Ascending aorta (tissue), 2 donors: ENCODE results near the gene HCN2. TPM values are rescaled to one million over a fixed set of nuclear protein-coding genes. Genes with fewer than 3 reads are reported as not detected.

ENCODE experiments used
- DNase-seq, 2 donors: peaks; one replicate each; pipeline ENCODE4 v3.0.0-alpha.2; 2019; ENCODE audit warnings: low spot score in 2 of 2
- H3K27ac ChIP-seq, 2 donors: fragments of 200-600 bp; sonication (generic); one replicate each; pipeline ENCODE4 v1.5.1; 2016 to 2017; ENCODE audit warnings: mild to moderate bottlenecking in 1 of 2
- H3K27me3 ChIP-seq: fragments of 200-600 bp; sonication (generic); one replicate; pipeline ENCODE4 v1.5.1; 2017
- H3K36me3 ChIP-seq, 2 donors: fragments of 200-600 bp; sonication (generic); one replicate each; pipeline ENCODE4 v1.5.1; 2016
- H3K4me1 ChIP-seq, 2 donors: fragments of 200-600 bp; sonication (generic); one replicate each; pipeline ENCODE4 v1.5.1; 2016 to 2017; ENCODE audit warnings: mild to moderate bottlenecking in 1 of 2
- H3K4me3 ChIP-seq, 2 donors: fragments of 200-600 bp; sonication (generic); one replicate each; pipeline ENCODE4 v1.5.1; 2016 to 2017; ENCODE audit warnings: mild to moderate bottlenecking in 1 of 2
- H3K9me3 ChIP-seq, 2 donors: fragments of 200-600 bp; sonication (generic); one replicate each; pipeline ENCODE4 v1.5.1; 2016
- CTCF ChIP-seq, 3 experiments: fragments of 200-600 bp in 2 of 3; fragments of 450-650 bp in 1 of 3; sonication (generic) in 2 of 3; IDR thresholded peaks; one replicate each; pipeline ENCODE4 v1.5.1; 2016 to 2019; ENCODE audit warnings: antibody characterized with exemption in 3 of 3, mild to moderate bottlenecking in 1 of 3, moderate library complexity in 1 of 3
- intact Hi-C: fragments of 100-400 bp; cut with DNase I; formaldehyde crosslinking; loops from one replicate; pipeline ENCODE4 v1.15.1; 2023
- total RNA-seq: library from RNA; depleted of rRNA; stranded (reverse); fragments of >200 nt; gene quantifications from one replicate; pipeline ENCODE4 v1.1.0, GENCODE V29; 2016

Gene HCN2
- total RNA-seq, 1 donor from 2014 or later = not detected

DNA sequence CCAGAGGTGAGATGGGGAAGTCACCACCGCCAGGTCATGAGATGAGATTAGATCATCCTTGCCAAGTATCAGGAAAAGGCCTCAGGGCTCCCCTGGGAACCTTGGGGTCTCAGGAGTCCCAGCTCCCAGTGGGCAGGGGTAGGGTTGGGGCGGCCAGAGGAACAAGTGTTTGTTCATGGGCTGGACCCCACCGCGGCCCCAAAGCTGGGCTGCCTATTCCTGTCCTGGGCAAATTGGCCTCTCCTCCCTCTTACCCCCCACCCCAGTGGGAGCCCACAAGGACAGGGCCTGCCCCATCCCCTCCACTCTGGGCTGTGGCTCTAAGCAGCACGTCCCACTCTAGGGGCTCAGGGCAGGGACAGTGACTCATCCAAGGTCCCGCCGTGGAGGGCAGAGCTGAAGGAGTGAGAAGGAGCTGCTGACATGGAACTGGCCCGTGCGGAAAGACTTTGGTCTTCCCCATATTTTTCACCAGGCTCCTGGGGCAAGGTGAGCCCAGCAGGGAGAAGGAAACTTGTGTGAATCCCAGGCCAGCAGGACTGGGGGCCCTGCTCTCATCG is 4.0 kb upstream of the HCN2 start:
- no peaks in the 10 kb centered on the region for H3K9me3 ChIP-seq
- intact Hi-C loops = no loop called here
- H3K27ac ChIP-seq = no peak overlapping the region
- H3K36me3 ChIP-seq = peaks cover 25 to 27% of the 10 kb centered on the region in 2 donors
- peaks cover 15% of the 10 kb centered on the region for H3K27me3 ChIP-seq
- DNase-seq = no peak
- H3K4me1 ChIP-seq = peaks cover 2 to 4% of the 10 kb centered on the region in 2 donors
- no peak overlapping the region for H3K4me3 ChIP-seq
- TF ChIP-seq CTCF (IDR thresholded peaks at IDR 0.05) = no peak

DNA sequence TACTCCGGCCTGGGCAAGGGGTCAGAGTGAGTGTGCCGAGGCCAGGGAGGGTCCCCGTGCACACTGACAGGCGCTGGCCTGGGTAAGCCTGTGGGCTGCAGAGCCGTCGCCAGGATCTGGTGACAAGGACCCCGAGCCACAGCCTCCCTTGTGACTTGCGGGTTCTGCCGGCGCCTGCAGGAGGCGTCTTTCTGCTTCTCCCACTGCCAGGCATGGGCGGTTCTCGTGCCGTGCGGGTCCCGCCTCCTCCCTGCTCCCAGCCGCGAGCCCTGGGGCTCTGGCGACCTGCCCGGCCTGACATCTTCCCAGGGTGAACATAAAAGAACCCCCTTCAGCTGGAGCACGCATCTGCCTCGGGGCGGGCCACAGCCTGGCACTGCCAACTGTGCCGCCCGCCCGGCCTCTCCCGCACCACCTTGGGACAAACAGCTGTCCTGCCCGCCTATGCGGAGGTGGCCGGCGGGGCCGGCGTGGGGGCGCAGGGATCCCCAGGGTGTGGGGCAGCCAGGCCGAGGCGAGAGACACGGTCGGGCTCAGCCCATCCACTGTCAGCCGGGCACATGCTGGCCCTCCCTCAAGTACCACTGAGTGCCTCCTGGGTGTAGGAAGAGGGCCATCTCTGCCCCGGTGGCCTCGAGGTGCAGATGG is 1.5 kb upstream of the HCN2 start:
- peaks cover 32% of the 10 kb centered on the region for H3K27me3 ChIP-seq
- peaks cover 2 to 5% of the 10 kb centered on the region in 2 donors for H3K4me1 ChIP-seq
- H3K36me3 ChIP-seq = peaks cover 4% of the 10 kb centered on the region in 2 donors
- DNase-seq = no peak
- no peak overlapping the region for H3K27ac ChIP-seq
- peak in 1 of 3 experiments; percentile 4 for TF ChIP-seq CTCF (IDR thresholded peaks at IDR 0.05)
- no peak overlapping the region for H3K4me3 ChIP-seq
- intact Hi-C loops = no loop called here
- no peaks in the 10 kb centered on the region for H3K9me3 ChIP-seq

DNA sequence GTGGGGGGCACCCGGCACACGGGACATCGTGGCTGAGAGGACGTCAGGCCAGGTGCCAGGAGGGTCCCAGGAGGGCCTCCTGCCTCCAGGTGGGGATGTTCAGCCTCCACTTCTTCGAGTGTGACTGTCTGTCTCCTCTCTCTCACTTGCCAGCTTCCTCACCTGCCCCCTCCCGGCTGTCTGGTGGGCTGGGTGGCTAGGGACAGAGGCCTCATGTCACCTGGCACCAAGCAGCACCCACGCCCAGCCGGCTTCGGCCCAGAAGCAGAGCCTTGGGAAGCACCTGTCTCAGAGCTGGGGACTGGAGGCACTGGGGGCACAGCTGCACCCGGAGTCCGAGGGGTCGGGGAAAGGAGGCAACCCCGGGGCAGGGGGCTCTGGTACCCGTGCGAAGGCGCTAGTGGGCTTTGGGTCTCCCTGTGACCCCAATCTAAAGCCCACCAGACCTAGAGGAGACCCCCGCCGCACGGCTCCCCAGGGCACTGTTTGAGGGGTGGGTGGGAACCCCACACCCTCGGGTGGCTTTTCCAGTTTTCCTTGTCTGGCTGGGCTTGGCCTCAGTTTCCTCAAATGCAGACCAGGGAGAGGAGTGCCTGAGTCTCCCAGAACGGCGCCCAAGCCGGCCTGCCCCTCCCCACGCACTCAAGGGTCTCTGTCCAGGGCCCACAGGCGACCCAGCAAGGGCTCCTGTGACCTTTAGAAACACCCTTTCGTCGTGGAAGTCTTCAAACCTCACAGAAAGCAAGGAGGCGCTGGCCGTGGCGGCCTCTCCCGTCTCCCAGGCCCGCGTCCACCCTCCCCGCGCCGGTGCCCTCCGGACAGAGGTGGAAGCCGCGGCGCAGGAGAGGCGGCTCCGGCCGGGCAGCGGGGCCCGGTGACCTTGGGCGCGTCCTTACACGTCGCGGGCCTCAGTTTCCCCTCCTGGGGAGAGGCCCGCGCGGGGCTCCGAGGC is 664 bp upstream of the HCN2 start:
- no peak for DNase-seq
- intact Hi-C loops = no loop called here
- no peak overlapping the region for H3K27ac ChIP-seq
- peaks cover 32% of the 10 kb centered on the region for H3K27me3 ChIP-seq
- H3K4me3 ChIP-seq = peak overlapping the region in 1 of 2 donors; percentile 41
- H3K9me3 ChIP-seq = no peaks in the 10 kb centered on the region
- peaks cover 2 to 5% of the 10 kb centered on the region in 2 donors for H3K4me1 ChIP-seq
- TF ChIP-seq CTCF (IDR thresholded peaks at IDR 0.05) = no peak
- no peaks in the 10 kb centered on the region for H3K36me3 ChIP-seq

GRCh38 chr19:590396-590745 is 690 bp downstream of the HCN2 start:
- H3K36me3 ChIP-seq = no peaks in the 10 kb centered on the region
- peak overlapping the region; percentile 22 to 30 for H3K4me3 ChIP-seq
- TF ChIP-seq CTCF (IDR thresholded peaks at IDR 0.05) = no peak
- intact Hi-C loops = no loop called here
- H3K4me1 ChIP-seq = peaks cover 2 to 5% of the 10 kb centered on the region in 2 donors
- DNase-seq = no peak
- no peak overlapping the region for H3K27ac ChIP-seq
- no peaks in the 10 kb centered on the region for H3K9me3 ChIP-seq
- peaks cover 32% of the 10 kb centered on the region for H3K27me3 ChIP-seq

- no peak for TF ChIP-seq CTCF (IDR thresholded peaks at IDR 0.05)
- Histone ChIP-seq H3K27ac (no peak overlapping the region), H3K27me3 (peaks cover 32% of the 10 kb centered on the region), H3K4me1 (peaks cover 2 to 5% of the 10 kb centered on the region in 2 donors), H3K36me3 (no peaks in the 10 kb centered on the region), H3K9me3 (no peaks in the 10 kb centered on the region), H3K4me3 (no peak overlapping the region)
- DNase-seq = no peak
- intact Hi-C loops = no loop called here
Observed at GRCh38 chr19:590750-591098, 1.0 kb downstream of the HCN2 start.
